OCI-LY3 (cell line): ENCODE measurements around the gene MNDA.

Experiments
- EZH2phosphoT487 ChIP-seq: fragments of 200-600 bp; shearing (Covaris generic); IDR thresholded peaks from 2 replicates; pipeline ENCODE4 v1.6.1; 2018; ENCODE audit warnings: antibody characterized with exemption, mixed run types, low read depth
- TF ChIP-seq, protein P1 (sequence below): fragments of 200-600, 300-600 bp; sonication (generic); IDR thresholded peaks from 2 replicates; pipeline ENCODE4 v1.5.1; 2014; ENCODE audit warnings: antibody characterized with exemption, low read length, low read depth

DNA sequence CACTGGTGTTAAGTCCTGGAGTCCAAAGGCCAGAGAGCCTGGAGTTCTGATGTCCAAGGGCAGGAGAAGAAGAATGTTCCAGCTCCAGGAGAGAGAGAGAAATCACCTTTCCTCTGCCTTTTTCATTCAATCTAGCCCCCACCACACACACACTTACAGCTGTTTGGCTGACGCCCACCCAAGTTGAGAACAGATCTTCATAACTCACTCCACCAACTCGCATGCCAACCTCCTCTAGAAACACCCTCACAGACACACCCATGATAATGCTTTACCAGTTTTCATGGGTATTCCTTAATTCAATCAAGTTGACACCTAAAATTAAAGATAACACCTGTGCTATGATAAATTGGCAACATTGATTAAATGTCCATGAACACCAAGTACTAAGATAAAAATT lies 42.0 kb downstream of the MNDA start:
- TF ChIP-seq, protein P1, sequence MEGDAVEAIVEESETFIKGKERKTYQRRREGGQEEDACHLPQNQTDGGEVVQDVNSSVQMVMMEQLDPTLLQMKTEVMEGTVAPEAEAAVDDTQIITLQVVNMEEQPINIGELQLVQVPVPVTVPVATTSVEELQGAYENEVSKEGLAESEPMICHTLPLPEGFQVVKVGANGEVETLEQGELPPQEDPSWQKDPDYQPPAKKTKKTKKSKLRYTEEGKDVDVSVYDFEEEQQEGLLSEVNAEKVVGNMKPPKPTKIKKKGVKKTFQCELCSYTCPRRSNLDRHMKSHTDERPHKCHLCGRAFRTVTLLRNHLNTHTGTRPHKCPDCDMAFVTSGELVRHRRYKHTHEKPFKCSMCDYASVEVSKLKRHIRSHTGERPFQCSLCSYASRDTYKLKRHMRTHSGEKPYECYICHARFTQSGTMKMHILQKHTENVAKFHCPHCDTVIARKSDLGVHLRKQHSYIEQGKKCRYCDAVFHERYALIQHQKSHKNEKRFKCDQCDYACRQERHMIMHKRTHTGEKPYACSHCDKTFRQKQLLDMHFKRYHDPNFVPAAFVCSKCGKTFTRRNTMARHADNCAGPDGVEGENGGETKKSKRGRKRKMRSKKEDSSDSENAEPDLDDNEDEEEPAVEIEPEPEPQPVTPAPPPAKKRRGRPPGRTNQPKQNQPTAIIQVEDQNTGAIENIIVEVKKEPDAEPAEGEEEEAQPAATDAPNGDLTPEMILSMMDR, result no peak
- no peak for TF ChIP-seq EZH2phosphoT487
